Stimulated activated naive CD4-positive, alpha-beta T cell treated with Interleukin-2 at 50 U/mL for 16 hours (primary cell): ENCODE measurements around the gene TFAM.
A peak's percentile ranks its signal among the peaks of the same experiment; 100 is the strongest.

Experiments
- DNase-seq: peaks from one replicate; lab custom pipeline; 2025; lab: John Stamatoyannopoulos, UW

The TFAM gene

GRCh38 chr10:58384999-58385783 lies at the start of gene TFAM:
Gene TFAM (plus strand): TSS chr10:58385410. CDS start chr10:58385548, 138 bp downstream.
- DNase-seq: peak; percentile 94

GRCh38 chr10:58336242-58336641 lies 49.0 kb upstream of the TFAM start:
- DNase-seq: no peak

DNA sequence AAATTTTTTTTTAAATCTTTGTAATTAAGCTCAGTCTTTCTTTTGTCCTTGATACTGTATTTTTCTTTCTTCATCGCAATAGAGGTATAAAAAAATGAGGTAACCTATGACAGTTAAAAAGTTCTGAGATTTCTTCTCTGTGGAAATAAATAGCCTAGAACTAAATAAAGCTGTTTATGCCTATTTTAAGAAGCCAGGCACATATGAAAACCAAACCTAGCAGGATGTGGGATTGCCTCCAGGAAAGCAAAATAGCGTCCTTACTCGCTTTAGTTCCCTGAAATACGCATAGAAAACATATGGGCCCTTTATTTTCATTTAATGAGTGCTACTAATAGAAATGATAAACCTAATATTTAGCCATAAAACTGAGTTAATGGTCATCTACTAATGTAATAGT lies 43.8 kb upstream of the TFAM start:
- DNase-seq: no peak

GRCh38 chr10:58341947-58342346 lies 43.3 kb upstream of the TFAM start:
- no peak for DNase-seq

DNA sequence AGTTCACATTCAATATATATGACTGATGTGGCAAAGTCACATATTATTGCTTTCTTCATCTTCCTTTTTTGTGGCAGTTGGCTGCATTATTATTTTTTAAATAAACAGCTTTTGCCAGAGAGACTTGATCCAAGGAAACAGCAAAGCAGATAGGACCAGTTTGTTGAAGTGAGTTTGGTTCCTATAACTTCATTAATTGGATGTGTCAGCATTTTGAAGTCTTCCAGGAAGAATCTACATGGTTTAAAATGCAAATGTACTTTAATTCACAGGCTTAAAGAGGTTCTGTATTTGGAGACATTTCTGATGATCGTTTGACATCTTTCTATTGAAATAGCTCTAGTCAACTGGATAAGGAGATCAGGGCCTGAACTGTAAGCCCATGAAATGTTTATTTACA lies 37.2 kb upstream of the TFAM start:
- DNase-seq: no peak

- no peak for DNase-seq
Observed at GRCh38 chr10:58348571-58349033, 36.6 kb upstream of the TFAM start.

- DNase-seq: no peak
Observed at GRCh38 chr10:58350023-58350422, 35.2 kb upstream of the TFAM start.

DNA sequence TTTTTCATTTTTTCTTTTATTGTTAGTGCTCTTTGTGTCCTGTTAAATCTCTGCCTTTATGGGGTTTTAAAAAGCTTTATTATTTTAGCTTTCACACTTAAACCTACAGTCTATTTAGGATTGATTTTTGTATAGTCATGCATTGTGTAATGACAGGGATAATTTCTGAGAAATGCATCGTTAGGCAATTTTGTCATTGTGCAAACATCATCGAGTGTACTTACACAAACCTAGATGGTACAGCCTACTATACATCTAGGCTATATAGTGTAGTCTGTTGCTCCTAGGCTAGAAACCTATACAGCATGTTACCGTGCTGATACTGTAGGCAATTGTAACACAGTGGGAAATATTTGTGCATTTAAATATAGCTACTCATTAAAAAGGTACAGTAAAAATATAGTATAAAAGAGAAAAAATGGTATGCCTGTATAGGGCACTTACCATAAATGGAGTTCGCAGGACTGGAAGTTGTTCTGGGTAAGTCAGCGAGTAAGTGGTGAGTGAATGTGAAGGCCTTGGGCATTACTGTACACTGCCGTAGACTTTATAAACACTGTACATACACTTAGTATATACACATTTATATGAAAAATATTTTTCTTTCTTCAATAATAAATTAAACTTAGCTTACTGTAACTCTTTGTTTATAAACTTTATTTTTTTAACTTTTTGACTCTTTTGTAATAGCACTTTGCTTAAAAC lies 34.4 kb upstream of the TFAM start:
- DNase-seq: no peak

- DNase-seq: no peak
Observed at GRCh38 chr10:58351616-58352578, 33.3 kb upstream of the TFAM start.

- no peak for DNase-seq
Observed at GRCh38 chr10:58352956-58353610, 32.1 kb upstream of the TFAM start.

DNA sequence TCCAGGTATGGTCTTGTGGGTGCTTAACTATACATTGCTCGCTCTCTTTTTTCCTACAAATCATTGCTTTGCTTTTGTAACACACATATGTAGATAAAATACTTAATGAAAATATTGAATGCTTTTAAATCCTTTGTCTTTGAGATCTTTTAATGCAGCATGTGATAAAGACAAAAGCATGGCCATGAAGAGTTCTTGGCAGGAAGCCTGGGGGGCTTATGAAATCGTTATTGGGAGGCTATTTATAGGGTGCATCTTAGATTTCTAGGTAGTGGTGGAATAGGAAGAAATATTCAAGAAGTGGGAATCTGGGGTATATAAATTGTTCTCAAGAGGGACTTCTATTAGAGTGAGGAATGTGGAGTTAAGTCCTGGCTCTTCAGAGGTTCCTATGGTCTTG lies 28.5 kb upstream of the TFAM start:
- DNase-seq: no peak

DNA sequence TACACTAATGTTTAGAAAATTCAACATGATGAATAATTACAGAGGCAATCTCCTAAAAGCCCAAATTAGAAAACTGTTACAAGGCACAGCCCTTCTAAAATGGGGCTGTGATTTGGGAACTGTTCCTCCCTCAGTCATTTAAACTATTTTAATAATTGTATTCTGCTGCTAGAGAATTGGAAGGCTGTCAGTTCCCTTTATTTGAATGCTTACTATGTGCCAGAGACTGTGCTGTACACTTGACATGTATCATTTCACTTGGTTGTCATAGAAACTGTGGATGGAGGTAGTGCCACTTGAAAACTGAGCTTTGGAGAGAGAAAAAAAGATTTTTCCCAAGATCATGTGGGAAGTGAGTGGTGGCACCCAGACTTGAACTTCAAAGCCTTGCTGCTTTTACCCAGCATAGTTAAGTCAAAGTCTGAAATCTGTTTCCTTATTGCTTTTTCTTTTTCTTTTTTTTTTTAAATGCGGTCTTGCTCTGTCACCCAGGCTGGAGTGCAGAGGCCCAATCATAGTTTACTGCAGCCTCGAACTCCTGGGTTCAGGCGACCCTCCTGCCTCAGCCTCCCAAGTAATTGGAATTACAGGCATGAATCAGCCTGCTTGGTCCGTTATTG lies 26.8 kb upstream of the TFAM start:
- DNase-seq: no peak

DNA sequence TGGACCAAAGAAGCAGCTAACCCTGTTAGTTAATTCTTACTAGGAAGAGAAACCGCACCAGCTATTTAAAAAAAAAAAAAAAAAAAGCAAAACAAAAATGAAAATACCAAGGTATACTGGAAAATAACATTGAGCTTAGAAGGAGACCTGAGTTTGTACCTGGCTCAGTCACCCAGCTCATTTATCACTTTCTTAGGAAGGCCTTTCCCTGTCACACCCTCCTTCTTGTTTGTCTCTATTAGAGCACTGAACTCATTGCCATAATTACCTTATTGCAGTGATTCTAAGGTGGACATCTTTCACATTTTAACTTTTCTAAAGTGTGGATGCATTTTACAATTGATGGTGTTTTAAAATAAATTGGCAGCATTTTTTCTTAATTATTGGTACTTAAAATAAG lies 26.3 kb upstream of the TFAM start:
- no peak for DNase-seq

DNA sequence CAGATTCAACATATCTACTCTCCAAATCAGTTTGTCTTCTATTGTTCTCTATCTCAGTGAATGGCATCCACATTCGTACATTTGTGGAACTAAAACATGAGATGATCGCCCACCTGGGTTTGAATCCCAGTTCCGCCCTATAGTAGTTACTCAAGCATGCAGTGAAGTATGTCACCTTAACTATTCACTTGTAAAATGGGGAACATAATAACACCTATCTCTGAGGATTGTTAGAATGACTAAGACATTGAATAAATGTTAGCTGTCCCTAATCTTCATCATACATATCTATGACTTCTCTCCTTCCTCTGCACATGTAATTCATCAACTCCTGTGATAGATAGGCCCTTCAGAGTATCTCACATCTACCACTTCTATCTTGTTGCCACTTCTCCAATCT lies 25.7 kb upstream of the TFAM start:
- no peak for DNase-seq

DNA sequence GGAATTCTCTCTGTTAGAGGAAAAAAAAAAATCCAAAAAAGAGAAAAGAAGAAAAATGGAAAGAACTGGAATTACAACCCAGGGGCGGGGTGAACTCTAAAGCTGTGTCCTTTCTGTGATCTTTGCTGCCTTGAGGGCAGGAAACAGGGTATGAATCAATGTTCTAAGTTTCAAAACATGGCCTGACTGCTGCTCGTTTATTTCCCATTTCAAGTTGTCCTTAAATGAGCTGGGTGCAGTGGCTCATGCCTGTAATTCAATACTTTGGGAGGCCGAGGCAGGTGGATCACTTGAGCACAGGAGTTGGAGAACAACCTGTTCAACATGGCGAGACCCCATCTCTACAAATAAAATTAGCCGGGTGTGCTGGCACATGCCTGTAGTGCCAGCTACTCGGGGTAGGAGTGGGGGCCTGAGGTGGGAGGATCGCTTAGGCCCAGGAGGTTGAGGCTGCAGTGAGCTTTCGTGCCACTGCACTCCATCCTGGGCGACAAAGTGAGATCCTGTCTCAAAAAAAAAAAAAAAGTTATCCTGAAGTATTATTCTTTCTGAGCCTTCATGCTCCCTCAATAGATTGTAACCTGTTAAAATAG lies 24.7 kb upstream of the TFAM start:
- no peak for DNase-seq

DNA sequence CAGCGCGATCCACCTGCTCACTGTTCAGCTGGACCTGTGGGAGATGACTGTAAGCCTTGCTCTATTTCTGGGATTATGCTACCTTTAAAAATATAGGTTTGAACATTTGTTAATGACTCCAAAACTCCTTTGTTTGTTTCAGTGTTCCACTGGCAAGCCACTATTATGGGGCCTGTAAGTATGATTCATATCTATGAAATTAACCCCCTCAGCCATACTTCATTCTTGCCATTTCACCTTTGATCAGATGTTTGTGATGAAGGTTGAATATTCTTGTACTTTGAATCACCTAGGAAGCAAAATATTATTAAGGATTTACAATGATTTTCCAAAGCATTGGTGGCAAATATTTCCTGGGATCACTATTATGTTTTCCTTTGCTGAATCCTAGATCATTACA lies 23.9 kb upstream of the TFAM start:
- DNase-seq: no peak

DNA sequence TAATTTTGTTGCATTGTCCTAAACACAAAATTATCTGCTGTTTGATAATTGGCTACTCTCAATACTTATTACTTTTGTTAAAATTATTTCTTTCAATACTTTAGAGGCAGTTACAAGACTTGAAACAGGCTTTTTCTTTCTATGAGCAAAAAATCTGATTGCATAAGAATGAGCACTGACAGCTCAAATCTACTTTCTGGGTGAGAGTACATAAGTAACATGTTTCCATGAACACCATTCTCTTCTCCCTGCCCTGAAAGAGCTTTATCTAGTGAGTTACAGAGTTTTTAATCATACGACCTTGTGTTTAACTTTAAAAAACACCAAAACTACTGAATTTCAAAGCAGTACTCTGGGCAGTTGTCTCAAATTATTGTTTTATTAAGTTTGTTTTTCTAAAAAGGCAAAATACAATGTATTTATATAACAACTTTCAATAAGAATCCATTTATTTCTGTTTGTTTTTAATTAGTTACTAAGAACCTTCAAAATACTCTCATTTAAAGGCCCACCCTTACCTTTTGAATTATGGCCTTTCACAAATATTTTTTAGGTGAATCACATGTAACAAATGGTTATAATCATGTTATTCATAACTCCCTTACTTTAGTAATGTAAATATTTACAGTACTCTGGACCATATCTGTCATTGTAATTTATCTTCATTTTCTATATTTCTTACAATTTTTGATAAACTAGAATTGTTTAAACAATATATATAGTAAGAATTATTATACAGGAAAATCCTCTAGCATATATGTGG lies 23.0 kb upstream of the TFAM start:
- DNase-seq: no peak

- DNase-seq: no peak
Observed at GRCh38 chr10:58367069-58367468, 18.1 kb upstream of the TFAM start.

GRCh38 chr10:58371473-58371872 lies 13.7 kb upstream of the TFAM start:
- no peak for DNase-seq
